K562 (cell line): Measurements from ENCODE around the gene ZDHHC1. TPM values are rescaled to one million over a fixed set of nuclear protein-coding genes. Genes with fewer than 3 reads are reported as not detected.

Experiments used
- CLOCK ChIP-seq: fragments of 250-450 bp; sonication (Bioruptor Pico); IDR thresholded peaks from 2 replicates; pipeline ENCODE4 v1.4.0; 2020; ENCODE audit warnings: mild to moderate bottlenecking, moderate library complexity, borderline replicate concordance
- E2F3 ChIP-seq: fragments of 250-450 bp; sonication (Bioruptor Pico); IDR thresholded peaks from 2 replicates; pipeline ENCODE4 v1.4.0; 2020; ENCODE audit warnings: mild to moderate bottlenecking
- FOXP4 ChIP-seq: sonication (generic); formaldehyde crosslinking; IDR thresholded peaks from 2 replicates; pipeline ENCODE4 v1.8.0; 2022; ENCODE audit warnings: mild to moderate bottlenecking, missing genetic modification reagents, borderline replicate concordance
- HDAC8 ChIP-seq: fragments of 450-650 bp; IDR thresholded peaks from 2 replicates; pipeline ENCODE4 v1.6.1; 2016; ENCODE audit warnings: mild to moderate bottlenecking, missing genetic modification characterization, moderate library complexity, missing compliant biosample characterization
- KDM5B ChIP-seq: fragments of 200-600 bp; sonication (generic); IDR thresholded peaks from 2 replicates; pipeline ENCODE4 v1.6.1; 2012; ENCODE audit warnings: low read depth, mild to moderate bottlenecking, moderate library complexity, low read length, control low read depth, inconsistent platforms; ENCODE audit not compliant: insufficient replicate concordance
- KLF13 ChIP-seq: fragments of 450-650 bp; IDR thresholded peaks from 2 replicates; pipeline ENCODE4 v1.6.1; 2016; ENCODE audit warnings: missing genetic modification characterization, low read depth, mild to moderate bottlenecking, missing compliant biosample characterization, moderate library complexity, borderline replicate concordance
- MAFG ChIP-seq: fragments of 450-650 bp; conservative IDR thresholded peaks from 2 replicates; pipeline ENCODE4 v1.6.1; 2016; ENCODE audit warnings: missing genetic modification characterization, missing compliant biosample characterization
- POU5F1 ChIP-seq: fragments of 150-350 bp; IDR thresholded peaks from 2 replicates; pipeline ENCODE4 v1.6.1; 2014; ENCODE audit warnings: borderline replicate concordance, low read length, low read depth, mild to moderate bottlenecking; ENCODE audit not compliant: partially characterized antibody
- RBM17 ChIP-seq: fragments of 200-400 bp; formaldehyde crosslinking; IDR thresholded peaks from 2 replicates; pipeline ENCODE4 v1.6.1; 2017; ENCODE audit warnings: low read depth, mild to moderate bottlenecking, low read length, borderline replicate concordance
- REST ChIP-seq, 2 experiments: fragments of 450-650 bp; formaldehyde crosslinking in 1 of 2; IDR thresholded peaks; 2 replicates each; pipeline versions ENCODE4 v1.4.0 to v1.6.1; 2014 to 2020; ENCODE audit warnings: mild to moderate bottlenecking in 2 of 2, borderline replicate concordance in 1 of 2, low read depth in 1 of 2
- SMAD4 ChIP-seq: fragments of 250-450 bp; sonication (Bioruptor Pico); conservative IDR thresholded peaks from 2 replicates; pipeline ENCODE4 v1.8.0; 2021; ENCODE audit warnings: inconsistent platforms, mild to moderate bottlenecking, moderate library complexity
- SMC3 ChIP-seq: conservative IDR thresholded peaks from 2 replicates; pipeline ENCODE4 v1.6.1; 2011; ENCODE audit warnings: low read depth, low read length, improper control_type of control experiment; ENCODE audit not compliant: insufficient read depth
- XRCC5 ChIP-seq: fragments of 200-400 bp; formaldehyde crosslinking; IDR thresholded peaks from 2 replicates; pipeline ENCODE4 v1.6.1; 2017; ENCODE audit warnings: low read depth, mild to moderate bottlenecking, low read length
- ZBTB8A ChIP-seq: fragments of 450-650 bp; IDR thresholded peaks from 2 replicates; pipeline ENCODE4 v1.6.1; 2018; ENCODE audit warnings: mild to moderate bottlenecking, moderate library complexity; ENCODE audit not compliant: partially characterized antibody
- ZNF507 ChIP-seq: conservative IDR thresholded peaks from 2 replicates; pipeline ENCODE4 v1.6.1; 2017; ENCODE audit warnings: missing genetic modification characterization, missing compliant biosample characterization
- polyA plus RNA-seq, 8 experiments: library from polyadenylated mRNA; depleted of rRNA in 4 of 8; stranded (reverse) in 5 of 8; unstranded in 3 of 8; fragments of >200 nt; fragmentation: Nextera tagmentation in 2 of 8; fragmentation: Illumina TruSeq in 1 of 8; extraction: Ambion mirVana in 2 of 8; extraction: Trizol in 1 of 8; gene quantifications; 2 replicates each; pipeline versions ENCODE4 v1.2.1 to v1.2.3, GENCODE V29; 2011 to 2014; ENCODE audit warnings: inconsistent platforms in 1 of 8, missing spikeins in 1 of 8
- total RNA-seq, 7 experiments: library from RNA; depleted of rRNA in 6 of 7; stranded (reverse); fragments of >200 nt in 6 of 7; fragmentation: Illumina TruSeq in 2 of 7; extraction: Trizol in 2 of 7; gene quantifications; 2 replicates each; pipeline versions ENCODE4 v1.2.1 to v1.2.3, GENCODE V29; 2011 to 2021; ENCODE audit warnings: low replicate concordance in 1 of 7

The ZDHHC1 gene
- total and polyA plus RNA-seq, 9 of the 15 experiments (the other 6 are each of a cell fraction or from before 2014, with no cell fraction given) = 0.06 to 0.77 (median 0.25) TPM; not detected in 4

- TF ChIP-seq POU5F1 (no peak), REST (IDR thresholded peaks at IDR 0.05; ENCODE audit: borderline replicate concordance) (no peak), REST (CRISPR knock-in tag; IDR thresholded peaks at IDR 0.05; ENCODE audit: low read depth) (no peak), KDM5B (no peak), E2F3 (CRISPR knock-in tag) (no peak), FOXP4 (CRISPR knock-in tag) (no peak), KLF13 (tag) (no peak), XRCC5 (no peak), ZBTB8A (no peak), HDAC8 (tag) (no peak), SMC3 (no peak), RBM17 (no peak), SMAD4 (no peak), MAFG (tag) (no peak), CLOCK (no peak), ZNF507 (tag) (no peak)
Observed at GRCh38 chr16:67460168-67460567, 43.9 kb upstream of the ZDHHC1 start (continued).
